Measurements from ENCODE around the gene WNT8B. TPM values are rescaled to one million over a fixed set of nuclear protein-coding genes. Genes with fewer than 3 reads are reported as not detected.

The WNT8B gene
- total and polyA plus RNA-seq, 2 experiments from 2014 or later = not detected

- Histone ChIP-seq H3K79me2 (ENCODE audit: insufficient read depth) (no peaks in the 10 kb centered on the region), H3K9me2 (ENCODE audit: insufficient read depth) (no peaks in the 10 kb centered on the region), H3K4me3 (no peak overlapping the region), H3K9ac (no peak overlapping the region), H3K4me2 (ENCODE audit: unreplicated experiment) (no peak overlapping the region), H3F3A (ENCODE audit: insufficient read depth) (peaks cover 21% of the 10 kb centered on the region), H3K36me3 (ENCODE audit: low read depth) (no peaks in the 10 kb centered on the region), H3K27me3 (replicated peaks; ENCODE audit: insufficient read depth) (no peaks in the 10 kb centered on the region), H3K27ac (no peak overlapping the region), H2AFZ (no peak overlapping the region), H4K20me1 (ENCODE audit: insufficient read depth) (no peaks in the 10 kb centered on the region), H3K9me3 (ENCODE audit: low read depth) (no peaks in the 10 kb centered on the region), H3K4me1 (ENCODE audit: insufficient read depth) (peaks cover 27% of the 10 kb centered on the region)
- TF ChIP-seq EZH2phosphoT487 (IDR thresholded peaks at IDR 0.05; ENCODE audit: insufficient read depth, low read depth) (no peak), EZH2 (IDR thresholded peaks at IDR 0.05; ENCODE audit: insufficient read depth, poor library complexity, severe bottlenecking) (no peak)
- in situ Hi-C loops (cut with MboI) = no loop called here
- WGBS, 2 experiments (ENCODE audit: low coverage in 1 of 2, low lambda C conversion rate in 2 of 2, missing lambda C conversion rate in 2 of 2) = 96 to 97% methylated on average over 5 of the region's 5 CpGs
- DNase-seq = no peak
Observed at GRCh38 chr10:100507357-100507732, 44.5 kb downstream of the WNT8B start.

GRCh38 chr10:100508266-100508665, 45.5 kb downstream of the WNT8B start:
- no peak for TF ChIP-seq EZH2phosphoT487 (IDR thresholded peaks at IDR 0.05; ENCODE audit: insufficient read depth, low read depth)
- TF ChIP-seq EZH2 (IDR thresholded peaks at IDR 0.05; ENCODE audit: insufficient read depth, poor library complexity, severe bottlenecking) = no peak
- H3K9me2 ChIP-seq (ENCODE audit: insufficient read depth) = no peaks in the 10 kb centered on the region
- no peak overlapping the region for H3K4me2 ChIP-seq (ENCODE audit: unreplicated experiment)
- H3K4me1 ChIP-seq (ENCODE audit: insufficient read depth) = peaks cover 27% of the 10 kb centered on the region
- H2AFZ ChIP-seq = no peak overlapping the region
- H3K27me3 ChIP-seq (replicated peaks; ENCODE audit: insufficient read depth) = no peaks in the 10 kb centered on the region
- no peaks in the 10 kb centered on the region for H4K20me1 ChIP-seq (ENCODE audit: insufficient read depth)
- no peaks in the 10 kb centered on the region for H3K36me3 ChIP-seq (ENCODE audit: low read depth)
- 23 to 31% methylated on average over 1 of the region's 1 CpG for WGBS, 2 experiments (ENCODE audit: low coverage in 1 of 2, low lambda C conversion rate in 2 of 2, missing lambda C conversion rate in 2 of 2)
- H3K27ac ChIP-seq = no peak overlapping the region
- no peak for DNase-seq
- peaks cover 21% of the 10 kb centered on the region for H3F3A ChIP-seq (ENCODE audit: insufficient read depth)
- H3K79me2 ChIP-seq (ENCODE audit: insufficient read depth) = no peaks in the 10 kb centered on the region
- H3K9me3 ChIP-seq (ENCODE audit: low read depth) = no peaks in the 10 kb centered on the region
- in situ Hi-C loops (cut with MboI) = no loop called here
- no peak overlapping the region for H3K4me3 ChIP-seq
- H3K9ac ChIP-seq = no peak overlapping the region

- DNase-seq = peak; percentile 67
- Histone ChIP-seq H3K9me2 (ENCODE audit: insufficient read depth) (no peaks in the 10 kb centered on the region), H3K4me1 (ENCODE audit: insufficient read depth) (peaks cover 24% of the 10 kb centered on the region), H3K27me3 (replicated peaks; ENCODE audit: insufficient read depth) (no peaks in the 10 kb centered on the region), H4K20me1 (ENCODE audit: insufficient read depth) (no peaks in the 10 kb centered on the region), H3K27ac (no peak overlapping the region), H3K4me3 (no peak overlapping the region), H3F3A (ENCODE audit: insufficient read depth) (peaks cover 21% of the 10 kb centered on the region), H3K4me2 (ENCODE audit: unreplicated experiment) (no peak overlapping the region), H3K36me3 (ENCODE audit: low read depth) (no peaks in the 10 kb centered on the region), H3K9me3 (ENCODE audit: low read depth) (no peaks in the 10 kb centered on the region), H3K79me2 (ENCODE audit: insufficient read depth) (no peaks in the 10 kb centered on the region), H3K9ac (no peak overlapping the region), H2AFZ (no peak overlapping the region)
- 39 to 43% methylated on average over 3 of the region's 3 CpGs for WGBS, 2 experiments (ENCODE audit: low coverage in 1 of 2, low lambda C conversion rate in 2 of 2, missing lambda C conversion rate in 2 of 2)
- in situ Hi-C loops (cut with MboI) = no loop called here
- no peak for TF ChIP-seq EZH2 (IDR thresholded peaks at IDR 0.05; ENCODE audit: insufficient read depth, poor library complexity, severe bottlenecking)
- no peak for TF ChIP-seq EZH2phosphoT487 (IDR thresholded peaks at IDR 0.05; ENCODE audit: insufficient read depth, low read depth)
Observed at GRCh38 chr10:100508691-100509150, 45.9 kb downstream of the WNT8B start.

- no peak overlapping the region for H3K4me3 ChIP-seq
- no peaks in the 10 kb centered on the region for H3K9me3 ChIP-seq (ENCODE audit: low read depth)
- peaks cover 15% of the 10 kb centered on the region for H3F3A ChIP-seq (ENCODE audit: insufficient read depth)
- in situ Hi-C loops (cut with MboI) = no loop called here
- H3K36me3 ChIP-seq (ENCODE audit: low read depth) = no peaks in the 10 kb centered on the region
- no peaks in the 10 kb centered on the region for H3K79me2 ChIP-seq (ENCODE audit: insufficient read depth)
- no peak overlapping the region for H3K9ac ChIP-seq
- H3K27me3 ChIP-seq (replicated peaks; ENCODE audit: insufficient read depth) = no peaks in the 10 kb centered on the region
- TF ChIP-seq EZH2 (IDR thresholded peaks at IDR 0.05; ENCODE audit: insufficient read depth, poor library complexity, severe bottlenecking) = no peak
- TF ChIP-seq EZH2phosphoT487 (IDR thresholded peaks at IDR 0.05; ENCODE audit: insufficient read depth, low read depth) = no peak
- no peak overlapping the region for H3K27ac ChIP-seq
- H3K4me2 ChIP-seq (ENCODE audit: unreplicated experiment) = no peak overlapping the region
- no peak for DNase-seq
- no peaks in the 10 kb centered on the region for H3K9me2 ChIP-seq (ENCODE audit: insufficient read depth)
- H3K4me1 ChIP-seq (ENCODE audit: insufficient read depth) = peaks cover 18% of the 10 kb centered on the region
- 77 to 82% methylated on average over 8 of the region's 8 CpGs for WGBS, 2 experiments (ENCODE audit: low coverage in 1 of 2, low lambda C conversion rate in 2 of 2, missing lambda C conversion rate in 2 of 2)
- H2AFZ ChIP-seq = no peak overlapping the region
- H4K20me1 ChIP-seq (ENCODE audit: insufficient read depth) = no peaks in the 10 kb centered on the region
Observed at GRCh38 chr10:100509241-100509840, 46.5 kb downstream of the WNT8B start.
